NOMO-1 (cell line): Measurements from ENCODE around the gene CCL21.

Experiments
- DNase-seq, 2 experiments: peaks; one replicate each; lab custom pipeline; 2025; ENCODE audit not compliant: unreplicated experiment in 2 of 2; lab: John Stamatoyannopoulos, UW

CCL21 gene

DNA sequence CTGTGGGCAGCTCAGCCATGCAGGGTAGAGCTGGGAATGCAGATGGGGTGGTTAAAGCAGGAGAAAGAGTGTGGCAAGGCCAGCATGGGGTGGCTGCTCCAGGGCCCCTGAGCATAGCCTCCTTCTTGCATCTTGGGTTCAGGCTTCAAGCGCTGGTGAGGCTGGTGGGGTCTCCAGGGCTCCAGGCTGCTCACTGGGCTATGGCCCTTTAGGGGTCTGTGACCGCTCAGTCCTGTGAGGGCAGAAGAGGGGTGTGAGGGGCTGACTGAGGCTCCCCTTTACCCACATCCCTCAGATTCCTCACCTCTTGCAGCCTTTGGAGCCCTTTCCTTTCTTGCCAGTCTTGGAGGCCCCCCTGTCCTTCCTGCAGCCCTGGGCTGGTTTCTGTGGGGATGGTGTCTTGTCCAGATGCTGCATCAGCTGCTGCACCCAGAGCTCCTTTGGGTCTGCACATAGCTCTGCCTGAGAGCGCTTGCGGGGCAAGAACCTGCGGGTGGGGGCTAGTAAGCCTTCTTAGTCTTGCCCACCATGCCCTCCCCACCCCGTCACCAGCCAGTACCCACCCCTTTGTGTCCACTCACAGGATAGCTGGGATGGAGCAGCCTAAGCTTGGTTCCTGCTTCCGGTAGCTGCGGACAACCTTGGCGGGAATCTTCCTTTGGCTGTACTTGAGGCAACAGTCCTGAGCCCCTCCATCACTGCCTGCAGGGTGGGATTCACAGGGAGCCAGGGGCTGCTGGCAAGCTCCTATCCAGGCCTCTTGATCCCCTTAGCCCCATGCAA is 549 bp downstream of the CCL21 start:
- DNase-seq = no peak

DNA sequence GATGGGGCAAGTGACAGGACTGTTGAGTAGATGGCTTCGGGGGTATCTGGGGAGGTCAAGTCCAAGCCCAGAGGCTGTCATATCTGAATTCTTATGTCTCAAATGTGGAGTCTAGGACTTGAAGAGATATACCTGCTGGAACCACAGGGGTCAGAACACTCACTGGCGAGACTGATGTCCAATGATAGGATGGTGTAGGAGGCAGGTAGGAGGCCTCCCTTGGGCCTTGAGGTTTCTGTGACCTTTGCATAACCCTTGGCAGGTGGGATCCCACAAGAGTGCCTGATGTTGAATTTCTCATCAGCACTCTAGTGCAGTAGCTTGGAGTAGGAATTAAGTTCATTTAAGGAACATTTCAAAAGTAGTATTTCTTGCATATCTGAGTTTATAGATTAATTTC is 2.8 kb downstream of the CCL21 start:
- DNase-seq = no peak

GRCh38 chr9:34701769-34702736 is 7.9 kb downstream of the CCL21 start:
- peak; percentile 47 to 82 for DNase-seq

- peak; percentile 63 to 68 for DNase-seq
Measured at GRCh38 chr9:34701023-34701768, 8.7 kb downstream of the CCL21 start.

DNA sequence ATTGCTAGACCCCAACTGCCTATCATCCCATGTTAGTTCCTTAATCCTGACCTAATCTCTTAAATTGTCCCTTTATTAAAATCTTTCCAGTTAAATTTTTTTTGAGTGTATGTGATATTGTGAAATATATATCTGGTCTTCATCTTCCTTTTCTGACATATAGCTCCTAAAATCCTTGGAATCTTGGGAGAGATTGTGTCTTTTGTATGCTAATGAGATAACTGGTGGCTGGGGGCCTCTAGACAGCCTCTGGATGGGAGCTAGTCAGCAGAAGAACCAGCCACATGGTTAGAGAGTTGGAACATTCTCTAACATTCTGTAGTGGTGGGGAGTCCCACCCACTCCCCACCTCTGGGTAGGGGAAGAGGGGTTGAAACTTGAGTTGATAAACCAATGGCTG is 15.1 kb downstream of the CCL21 start:
- DNase-seq = no peak

- no peak for DNase-seq
Measured at GRCh38 chr9:34693560-34693959, 16.4 kb downstream of the CCL21 start.

DNA sequence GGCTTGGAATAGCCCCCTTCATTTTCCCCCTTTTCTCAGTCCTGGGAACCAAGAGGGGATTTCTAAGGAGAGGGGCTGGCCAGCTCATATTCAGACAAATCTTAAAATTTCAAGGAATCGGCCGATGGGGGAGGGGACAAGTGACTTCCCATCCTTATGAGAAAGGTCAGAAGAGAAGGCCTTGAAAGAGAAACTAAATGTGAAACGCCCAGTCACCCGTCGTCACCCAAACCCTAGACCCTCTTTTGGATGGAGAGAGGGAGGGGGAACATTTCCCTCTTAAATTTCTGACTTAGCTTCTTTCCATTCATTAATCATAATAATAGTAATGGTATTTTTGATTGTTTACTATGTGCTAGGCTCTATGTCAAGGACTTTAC is 18.0 kb downstream of the CCL21 start:
- no peak for DNase-seq

GRCh38 chr9:34690983-34691935 is 18.7 kb downstream of the CCL21 start, which contains the start of gene CCL19:
Gene CCL19, minus strand, starts transcription at chr9:34691276. Its CDS starts 137 bp downstream, at chr9:34691139.
- DNase-seq = peak; percentile 14 to 19

GRCh38 chr9:34689512-34689911 is 20.4 kb downstream of the CCL21 start:
- DNase-seq = no peak

- DNase-seq = no peak
Measured at GRCh38 chr9:34689116-34689470, 20.8 kb downstream of the CCL21 start.

DNA sequence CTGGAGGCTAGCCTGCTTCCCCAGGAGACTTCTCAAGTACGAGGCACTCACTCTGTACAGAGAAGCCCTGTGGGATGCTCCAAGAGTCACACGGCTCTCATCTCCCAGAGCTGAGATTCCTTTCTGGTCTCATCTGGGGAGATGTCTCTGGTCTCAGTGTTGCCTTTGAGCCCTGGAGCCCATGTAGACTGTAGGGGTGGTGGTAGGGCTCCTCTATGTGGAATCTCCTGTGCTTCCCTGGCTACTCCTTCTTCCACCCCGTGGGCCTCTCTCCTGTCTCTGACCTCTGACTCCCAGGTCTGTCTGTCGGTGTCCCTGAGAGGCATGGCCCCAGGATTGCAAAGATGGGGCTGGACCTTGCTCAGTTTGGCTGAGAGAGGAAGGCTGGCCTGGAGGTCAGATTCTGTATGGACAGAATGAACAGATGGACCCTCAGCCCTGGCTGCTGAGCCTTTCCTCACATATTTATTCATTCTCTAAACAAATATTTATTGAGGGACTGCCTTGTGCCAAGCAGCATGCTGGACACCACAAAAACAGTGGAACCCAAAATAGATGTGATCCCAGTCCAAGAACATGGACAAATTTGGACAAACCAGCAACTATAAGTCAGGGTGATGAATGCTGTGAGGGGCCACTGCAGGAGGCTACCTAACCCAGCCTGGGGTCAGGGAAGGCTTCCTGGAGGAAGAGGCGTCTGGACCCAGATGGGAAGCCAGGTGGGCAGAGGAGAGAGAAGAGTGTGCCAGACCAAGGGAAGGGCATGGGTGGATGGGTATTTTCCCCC is 21.4 kb downstream of the CCL21 start:
- DNase-seq = no peak

- no peak for DNase-seq
Measured at GRCh38 chr9:34687276-34688030, 22.5 kb downstream of the CCL21 start.

DNA sequence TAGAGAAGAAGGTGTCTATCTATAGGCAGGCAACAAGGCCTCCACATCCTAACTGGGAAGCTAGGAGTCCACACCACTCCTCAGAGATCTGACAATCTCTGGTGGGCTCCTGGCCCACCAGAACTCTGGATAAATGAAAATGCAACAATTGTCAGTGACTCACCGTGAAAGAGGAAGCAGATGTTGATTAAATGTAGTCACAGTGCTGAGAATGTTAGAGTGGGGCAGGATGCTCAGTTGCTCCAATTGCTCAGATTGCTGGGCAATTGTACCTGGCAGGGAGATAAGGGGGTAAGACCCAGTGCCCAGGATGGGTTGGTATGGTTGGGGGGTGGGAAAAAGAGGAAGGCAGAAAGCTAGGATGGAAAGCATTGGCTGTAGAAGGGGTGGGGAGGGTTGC is 23.2 kb downstream of the CCL21 start:
- DNase-seq = peak in 1 of 2 experiments; percentile 41

DNA sequence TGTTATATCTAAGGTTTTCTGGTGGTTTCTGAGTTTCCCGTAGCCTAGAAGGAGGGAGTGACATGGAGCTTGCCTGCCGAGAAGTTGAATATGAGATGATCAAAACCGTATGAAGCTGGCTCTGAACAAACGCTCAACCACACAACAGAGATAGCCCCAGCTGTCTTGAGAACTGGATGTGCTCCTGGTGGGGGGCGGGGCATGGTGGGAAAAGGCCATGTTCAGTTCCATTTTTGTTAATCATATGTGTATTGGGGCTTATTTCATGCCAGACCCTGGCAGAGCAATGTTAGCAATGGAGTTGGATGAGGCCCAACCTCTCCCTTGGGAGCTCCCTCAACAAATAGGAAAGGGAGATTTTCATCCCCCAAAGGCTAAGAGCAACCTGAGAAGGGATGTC is 23.7 kb downstream of the CCL21 start:
- DNase-seq = no peak

DNA sequence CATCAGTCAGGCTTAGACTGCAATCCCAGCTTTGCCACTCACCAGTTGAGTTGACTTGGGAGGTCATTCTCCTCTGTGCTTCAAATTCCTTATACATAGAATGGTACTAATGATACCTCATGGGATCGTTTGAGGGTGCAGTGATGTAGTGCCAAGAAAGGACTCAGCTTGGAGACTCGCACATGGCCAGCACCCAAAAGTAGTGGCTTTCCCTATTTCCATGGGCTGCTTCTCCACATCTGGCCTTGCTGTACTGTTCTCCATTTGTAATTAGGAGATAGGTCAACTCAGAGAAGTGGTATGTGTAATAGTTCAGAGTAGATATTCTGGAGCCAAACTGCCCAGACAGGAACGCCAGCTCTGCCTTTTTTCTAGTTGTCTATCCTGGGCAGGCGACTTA is 24.3 kb downstream of the CCL21 start:
- DNase-seq = no peak

GRCh38 chr9:34684816-34685215 is 25.1 kb downstream of the CCL21 start:
- DNase-seq = no peak

DNA sequence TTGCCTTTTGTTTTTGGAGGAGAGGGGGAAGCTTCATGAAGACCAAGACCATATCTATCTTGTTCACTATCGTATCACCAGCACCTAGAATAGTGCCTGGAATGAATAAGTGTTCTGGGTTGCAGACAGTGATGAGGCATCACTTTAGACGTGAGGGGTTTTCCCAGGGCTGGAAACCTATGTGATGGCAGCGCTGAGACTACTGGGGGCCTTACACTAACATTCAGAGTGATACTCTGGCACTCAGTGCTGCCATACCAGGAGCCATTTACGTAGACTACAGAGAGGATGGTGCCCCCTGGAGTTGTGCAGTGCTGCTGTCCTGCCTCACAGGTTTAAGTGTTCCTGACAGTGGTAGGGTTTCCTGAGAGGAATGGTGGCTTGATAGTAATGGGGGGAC is 25.8 kb downstream of the CCL21 start:
- DNase-seq = no peak

GRCh38 chr9:34675869-34676268 is 34.1 kb downstream of the CCL21 start:
- DNase-seq = no peak
